ENCODE data around the gene CLUH.

CLUH gene

GRCh38 chr17:2684549-2684948 is 27.0 kb downstream of the CLUH start:
- H3K36me3 ChIP-seq (ENCODE audit: control insufficient read depth in 1 of 2, insufficient read depth in 2 of 2, low read length in 2 of 2) = peaks cover 19 to 26% of the 10 kb centered on the region in 2 experiments

GRCh38 chr17:2683912-2684311 is 27.7 kb downstream of the CLUH start:
- no peaks in the 10 kb centered on the region for H3K79me2 ChIP-seq (ENCODE audit: control insufficient read depth, insufficient read depth, low read length, poor library complexity)
- H4K8ac ChIP-seq (ENCODE audit: low read depth, low read length) = no peak overlapping the region
- no peak overlapping the region for H2AK5ac ChIP-seq (ENCODE audit: low read length)
- no peak overlapping the region for H2BK5ac ChIP-seq (ENCODE audit: low read depth, low read length, poor library complexity)
- no peak overlapping the region for H2BK120ac ChIP-seq (ENCODE audit: insufficient read depth, low read length, poor library complexity)
- H4K91ac ChIP-seq (ENCODE audit: low read depth, low read length) = no peak overlapping the region
- no peak overlapping the region for H3K4me2 ChIP-seq (ENCODE audit: low read length)
- H3K4ac ChIP-seq (ENCODE audit: low read depth, low read length) = no peak overlapping the region
- H3K27ac ChIP-seq (ENCODE audit: low read depth, low read length) = no peak overlapping the region
- no peak overlapping the region for H3K9ac ChIP-seq (ENCODE audit: low read length)
- no peak overlapping the region for H3K18ac ChIP-seq (ENCODE audit: low read length)
- no peak overlapping the region for H3K14ac ChIP-seq (ENCODE audit: low read length)
- WGBS (ENCODE audit: extremely low coverage, insufficient coverage, insufficient read length) = no CpG with 5 or more reads among the region's 8 CpGs
- H3K23ac ChIP-seq (ENCODE audit: low read length) = no peak overlapping the region
- H3K9me3 ChIP-seq (ENCODE audit: insufficient read depth, low read depth, low read length) = no peaks in the 10 kb centered on the region
- H4K12ac ChIP-seq (ENCODE audit: low read depth, low read length) = no peak overlapping the region
- H3K27me3 ChIP-seq (ENCODE audit: insufficient read depth, low read length) = no peaks in the 10 kb centered on the region
- H3K4me3 ChIP-seq (ENCODE audit: low read depth, low read length) = no peak overlapping the region
- no peaks in the 10 kb centered on the region for H3K79me1 ChIP-seq (ENCODE audit: low read length)
- no peaks in the 10 kb centered on the region for H3K4me1 ChIP-seq (ENCODE audit: control insufficient read depth in 1 of 2, insufficient read depth in 2 of 2, low read length in 2 of 2)
- H2BK12ac ChIP-seq (ENCODE audit: low read length) = no peak overlapping the region
- no peak for DNase-seq
- no peak overlapping the region for H2AFZ ChIP-seq (ENCODE audit: insufficient read depth, low read length, poor library complexity)
- peaks cover 19 to 26% of the 10 kb centered on the region in 2 experiments for H3K36me3 ChIP-seq (ENCODE audit: control insufficient read depth in 1 of 2, insufficient read depth in 2 of 2, low read length in 2 of 2)

More at GRCh38 chr17:2684549-2684948, 27.0 kb downstream of the CLUH start:
- no peak overlapping the region for H4K12ac ChIP-seq (ENCODE audit: low read depth, low read length)
- no peak overlapping the region for H4K8ac ChIP-seq (ENCODE audit: low read depth, low read length)
- H3K9ac ChIP-seq (ENCODE audit: low read length) = no peak overlapping the region
- H3K23ac ChIP-seq (ENCODE audit: low read length) = no peak overlapping the region
- no peak overlapping the region for H4K91ac ChIP-seq (ENCODE audit: low read depth, low read length)
- no peak overlapping the region for H3K4ac ChIP-seq (ENCODE audit: low read depth, low read length)
- no peak overlapping the region for H2BK12ac ChIP-seq (ENCODE audit: low read length)
- no CpG with 5 or more reads among the region's 18 CpGs for WGBS (ENCODE audit: extremely low coverage, insufficient coverage, insufficient read length)
- H3K9me3 ChIP-seq (ENCODE audit: insufficient read depth, low read depth, low read length) = no peaks in the 10 kb centered on the region
- no peaks in the 10 kb centered on the region for H3K27me3 ChIP-seq (ENCODE audit: insufficient read depth, low read length)
- H3K14ac ChIP-seq (ENCODE audit: low read length) = no peak overlapping the region
- DNase-seq = no peak
- no peak overlapping the region for H3K27ac ChIP-seq (ENCODE audit: low read depth, low read length)
- H2AK5ac ChIP-seq (ENCODE audit: low read length) = no peak overlapping the region
- H3K79me1 ChIP-seq (ENCODE audit: low read length) = no peaks in the 10 kb centered on the region
- no peaks in the 10 kb centered on the region for H3K79me2 ChIP-seq (ENCODE audit: control insufficient read depth, insufficient read depth, low read length, poor library complexity)
- no peak overlapping the region for H3K4me2 ChIP-seq (ENCODE audit: low read length)
- H2BK120ac ChIP-seq (ENCODE audit: insufficient read depth, low read length, poor library complexity) = no peak overlapping the region
- no peaks in the 10 kb centered on the region for H3K4me1 ChIP-seq (ENCODE audit: control insufficient read depth in 1 of 2, insufficient read depth in 2 of 2, low read length in 2 of 2)
- H2AFZ ChIP-seq (ENCODE audit: insufficient read depth, low read length, poor library complexity) = no peak overlapping the region
- peak overlapping the region; percentile 25 for H3K4me3 ChIP-seq (ENCODE audit: low read depth, low read length)
- H3K18ac ChIP-seq (ENCODE audit: low read length) = no peak overlapping the region
- H2BK5ac ChIP-seq (ENCODE audit: low read depth, low read length, poor library complexity) = no peak overlapping the region

GRCh38 chr17:2682176-2682938 is 29.2 kb downstream of the CLUH start:
- H2BK12ac ChIP-seq (ENCODE audit: low read length) = no peak overlapping the region
- H3K36me3 ChIP-seq (ENCODE audit: control insufficient read depth in 1 of 2, insufficient read depth in 2 of 2, low read length in 2 of 2) = peaks cover 28 to 34% of the 10 kb centered on the region in 2 experiments
- H3K18ac ChIP-seq (ENCODE audit: low read length) = no peak overlapping the region
- H3K79me1 ChIP-seq (ENCODE audit: low read length) = no peaks in the 10 kb centered on the region
- no peaks in the 10 kb centered on the region for H3K27me3 ChIP-seq (ENCODE audit: insufficient read depth, low read length)
- no peak overlapping the region for H3K27ac ChIP-seq (ENCODE audit: low read depth, low read length)
- H3K23ac ChIP-seq (ENCODE audit: low read length) = no peak overlapping the region
- H2AFZ ChIP-seq (ENCODE audit: insufficient read depth, low read length, poor library complexity) = no peak overlapping the region
- H2BK5ac ChIP-seq (ENCODE audit: low read depth, low read length, poor library complexity) = no peak overlapping the region
- no peak overlapping the region for H3K4me2 ChIP-seq (ENCODE audit: low read length)
- H3K4me1 ChIP-seq (ENCODE audit: control insufficient read depth in 1 of 2, insufficient read depth in 2 of 2, low read length in 2 of 2) = no peaks in the 10 kb centered on the region
- no peak overlapping the region for H3K9ac ChIP-seq (ENCODE audit: low read length)
- H3K4ac ChIP-seq (ENCODE audit: low read depth, low read length) = no peak overlapping the region
- no CpG with 5 or more reads among the region's 3 CpGs for WGBS (ENCODE audit: extremely low coverage, insufficient coverage, insufficient read length)
- no peak overlapping the region for H4K12ac ChIP-seq (ENCODE audit: low read depth, low read length)
- no peak for DNase-seq
- H4K8ac ChIP-seq (ENCODE audit: low read depth, low read length) = no peak overlapping the region
- H3K9me3 ChIP-seq (ENCODE audit: insufficient read depth, low read depth, low read length) = no peaks in the 10 kb centered on the region
- H2AK5ac ChIP-seq (ENCODE audit: low read length) = no peak overlapping the region
- no peak overlapping the region for H4K91ac ChIP-seq (ENCODE audit: low read depth, low read length)
- no peaks in the 10 kb centered on the region for H3K79me2 ChIP-seq (ENCODE audit: control insufficient read depth, insufficient read depth, low read length, poor library complexity)
- no peak overlapping the region for H3K4me3 ChIP-seq (ENCODE audit: low read depth, low read length)
- H3K14ac ChIP-seq (ENCODE audit: low read length) = no peak overlapping the region
- no peak overlapping the region for H2BK120ac ChIP-seq (ENCODE audit: insufficient read depth, low read length, poor library complexity)

- H3K14ac ChIP-seq (ENCODE audit: low read length) = no peak overlapping the region
- no peak overlapping the region for H4K8ac ChIP-seq (ENCODE audit: low read depth, low read length)
- no peaks in the 10 kb centered on the region for H3K79me1 ChIP-seq (ENCODE audit: low read length)
- H3K18ac ChIP-seq (ENCODE audit: low read length) = no peak overlapping the region
- H4K12ac ChIP-seq (ENCODE audit: low read depth, low read length) = no peak overlapping the region
- no CpG with 5 or more reads among the region's 7 CpGs for WGBS (ENCODE audit: extremely low coverage, insufficient coverage, insufficient read length)
- H4K91ac ChIP-seq (ENCODE audit: low read depth, low read length) = no peak overlapping the region
- no peak overlapping the region for H2AK5ac ChIP-seq (ENCODE audit: low read length)
- H2BK5ac ChIP-seq (ENCODE audit: low read depth, low read length, poor library complexity) = no peak overlapping the region
- no peaks in the 10 kb centered on the region for H3K27me3 ChIP-seq (ENCODE audit: insufficient read depth, low read length)
- H3K4me3 ChIP-seq (ENCODE audit: low read depth, low read length) = no peak overlapping the region
- no peak overlapping the region for H3K9ac ChIP-seq (ENCODE audit: low read length)
- H3K9me3 ChIP-seq (ENCODE audit: insufficient read depth, low read depth, low read length) = no peaks in the 10 kb centered on the region
- H3K27ac ChIP-seq (ENCODE audit: low read depth, low read length) = no peak overlapping the region
- no peaks in the 10 kb centered on the region for H3K4me1 ChIP-seq (ENCODE audit: control insufficient read depth in 1 of 2, insufficient read depth in 2 of 2, low read length in 2 of 2)
- peaks cover 30 to 36% of the 10 kb centered on the region in 2 experiments for H3K36me3 ChIP-seq (ENCODE audit: control insufficient read depth in 1 of 2, insufficient read depth in 2 of 2, low read length in 2 of 2)
- no peaks in the 10 kb centered on the region for H3K79me2 ChIP-seq (ENCODE audit: control insufficient read depth, insufficient read depth, low read length, poor library complexity)
- H3K23ac ChIP-seq (ENCODE audit: low read length) = no peak overlapping the region
- no peak overlapping the region for H3K4me2 ChIP-seq (ENCODE audit: low read length)
- no peak overlapping the region for H2AFZ ChIP-seq (ENCODE audit: insufficient read depth, low read length, poor library complexity)
- H2BK12ac ChIP-seq (ENCODE audit: low read length) = no peak overlapping the region
- H2BK120ac ChIP-seq (ENCODE audit: insufficient read depth, low read length, poor library complexity) = no peak overlapping the region
- no peak overlapping the region for H3K4ac ChIP-seq (ENCODE audit: low read depth, low read length)
- DNase-seq = no peak
Measured at GRCh38 chr17:2681650-2682049, 29.9 kb downstream of the CLUH start.

Data from trophoblast cell (in vitro differentiated cells and primary cell).